MCF 10A (cell line): ENCODE results near the gene FILIP1L. TPM values are rescaled to one million over a fixed set of nuclear protein-coding genes. Genes with fewer than 3 reads are reported as not detected.

Experiments used
- BruUV-seq: library from RNA; stranded (reverse); fragments of 400-500 nt; replicated peaks from 2 replicates; lab custom pipeline; 2021; lab: Mats Ljungman, UMichigan
- CTCF ChIA-PET: fragments of 300-600 bp; sonication (Branson Sonifier 250); formaldehyde crosslinking; extraction: SDS; loops from one replicate; lab custom pipeline; 2021; ENCODE audit warnings: antibody characterized with exemption, inconsistent platforms; lab: Yijun Ruan, JAX
- POLR2A ChIA-PET: fragments of 300-600, 350-650 bp; sonication (Branson Sonifier 250); formaldehyde crosslinking; extraction: SDS; loops from one replicate; lab custom pipeline; 2020; ENCODE audit warnings: antibody characterized with exemption, inconsistent platforms; lab: Yijun Ruan, JAX
- DNase-seq: peaks from one replicate; pipeline ENCODE4 v3.0.0-alpha.2; 2018; ENCODE audit not compliant: unreplicated experiment
- H3K27ac Mint-ChIP-seq: one replicate; pipeline ENCODE4 v1.8.0; 2022; ENCODE audit warnings: mild to moderate bottlenecking, low read depth, mixed read lengths; ENCODE audit not compliant: unreplicated experiment
- H3K27me3 Mint-ChIP-seq: one replicate; pipeline ENCODE4 v1.8.0; 2022; ENCODE audit warnings: mixed read lengths; ENCODE audit not compliant: insufficient read depth, unreplicated experiment
- H3K36me3 Mint-ChIP-seq: one replicate; pipeline ENCODE4 v1.8.0; 2022; ENCODE audit warnings: mild to moderate bottlenecking, moderate library complexity, mixed read lengths; ENCODE audit not compliant: insufficient read depth, unreplicated experiment
- H3K4me1 Mint-ChIP-seq: one replicate; pipeline ENCODE4 v1.8.0; 2022; ENCODE audit warnings: mixed read lengths; ENCODE audit not compliant: insufficient read depth, unreplicated experiment
- H3K4me3 Mint-ChIP-seq: one replicate; pipeline ENCODE4 v1.8.0; 2022; ENCODE audit warnings: mild to moderate bottlenecking, moderate library complexity, mixed read lengths; ENCODE audit not compliant: unreplicated experiment
- H3K9me3 Mint-ChIP-seq: one replicate; pipeline ENCODE4 v1.8.0; 2022; ENCODE audit warnings: mixed read lengths; ENCODE audit not compliant: unreplicated experiment
- intact Hi-C: fragments of 100-400 bp; cut with micrococcal nuclease; formaldehyde crosslinking; loops from 2 replicates; pipeline ENCODE4 v1.14.1; 2022
- total RNA-seq: library from RNA; stranded (reverse); gene quantifications from 2 replicates; pipeline ENCODE4 v1.2.3, GENCODE V29; 2022
- TF ChIP-seq, protein P1 (sequence below): fragments of 200-600 bp; IDR thresholded peaks from one replicate; pipeline ENCODE4 v1.8.0; 2022; ENCODE audit warnings: antibody characterized with exemption, mild to moderate bottlenecking; ENCODE audit not compliant: unreplicated experiment

The FILIP1L gene
- total RNA-seq, 1 experiment from 2014 or later: 2.4 TPM

DNA sequence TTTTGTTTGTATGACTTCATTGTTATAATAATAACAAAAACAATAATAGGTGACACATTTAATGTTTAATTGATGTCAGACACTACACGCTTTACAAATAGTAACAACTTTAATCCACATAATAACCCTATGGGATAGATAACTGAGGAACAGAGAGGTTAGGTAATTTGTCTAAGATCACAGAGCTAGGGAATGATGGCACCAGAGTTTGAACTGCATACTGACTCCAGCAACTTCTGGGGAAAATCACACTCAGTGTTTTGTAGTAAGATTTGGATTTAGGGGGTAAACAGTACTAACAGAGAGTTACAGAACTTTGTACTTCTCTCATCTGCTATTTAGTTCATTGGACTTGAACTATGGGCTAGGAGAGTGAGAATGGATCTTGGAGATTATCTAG lies 230.6 kb downstream of the FILIP1L start:
- Mint-ChIP-seq H3K36me3 (no peaks in the 10 kb centered on the region), H3K27me3 (no peaks in the 10 kb centered on the region), H3K4me1 (peaks cover 9% of the 10 kb centered on the region), H3K9me3 (no peaks in the 10 kb centered on the region), H3K27ac (no peak overlapping the region), H3K4me3 (no peak overlapping the region)
- intact Hi-C loops: no loop called here
- no TSS peak for BruUV-seq
- TF ChIP-seq, protein P1, sequence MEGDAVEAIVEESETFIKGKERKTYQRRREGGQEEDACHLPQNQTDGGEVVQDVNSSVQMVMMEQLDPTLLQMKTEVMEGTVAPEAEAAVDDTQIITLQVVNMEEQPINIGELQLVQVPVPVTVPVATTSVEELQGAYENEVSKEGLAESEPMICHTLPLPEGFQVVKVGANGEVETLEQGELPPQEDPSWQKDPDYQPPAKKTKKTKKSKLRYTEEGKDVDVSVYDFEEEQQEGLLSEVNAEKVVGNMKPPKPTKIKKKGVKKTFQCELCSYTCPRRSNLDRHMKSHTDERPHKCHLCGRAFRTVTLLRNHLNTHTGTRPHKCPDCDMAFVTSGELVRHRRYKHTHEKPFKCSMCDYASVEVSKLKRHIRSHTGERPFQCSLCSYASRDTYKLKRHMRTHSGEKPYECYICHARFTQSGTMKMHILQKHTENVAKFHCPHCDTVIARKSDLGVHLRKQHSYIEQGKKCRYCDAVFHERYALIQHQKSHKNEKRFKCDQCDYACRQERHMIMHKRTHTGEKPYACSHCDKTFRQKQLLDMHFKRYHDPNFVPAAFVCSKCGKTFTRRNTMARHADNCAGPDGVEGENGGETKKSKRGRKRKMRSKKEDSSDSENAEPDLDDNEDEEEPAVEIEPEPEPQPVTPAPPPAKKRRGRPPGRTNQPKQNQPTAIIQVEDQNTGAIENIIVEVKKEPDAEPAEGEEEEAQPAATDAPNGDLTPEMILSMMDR: no peak
- POLR2A ChIA-PET: interaction anchor here (1.0 to 2.1 kb wide), 4 partner anchors 8 to 20 kb away, joined by 3 to 8 read pairs (median 4); no protein-coding TSS in a partner anchor
- no peak for DNase-seq
- CTCF ChIA-PET: interaction anchor here (0.7 to 2.8 kb wide), 4 partner anchors 12 to 1793 kb away, joined by 3 to 16 read pairs (median 6); partner anchors contain the start of gene ZBTB11

DNA sequence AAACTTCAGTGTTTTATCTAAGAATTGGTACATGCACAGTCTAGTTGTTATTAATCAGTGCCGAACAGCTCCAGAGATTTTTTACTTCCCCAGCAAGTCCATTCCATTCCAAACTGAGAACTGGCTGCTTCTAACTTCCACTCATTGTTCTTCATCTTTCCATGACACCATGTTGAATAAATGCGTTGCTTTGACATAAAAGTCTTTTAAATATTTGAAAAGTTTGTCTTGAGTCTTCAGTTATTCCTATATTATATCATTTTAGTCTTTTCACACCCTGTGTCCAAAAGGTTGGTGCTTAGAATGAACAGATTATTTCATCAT lies 231.2 kb downstream of the FILIP1L start:
- H3K4me1 Mint-ChIP-seq: peaks cover 10% of the 10 kb centered on the region
- H3K9me3 Mint-ChIP-seq: no peaks in the 10 kb centered on the region
- no peaks in the 10 kb centered on the region for H3K27me3 Mint-ChIP-seq
- POLR2A ChIA-PET: interaction anchor here (0.9 to 2.1 kb wide), 5 partner anchors 8 to 21 kb away, joined by 3 to 8 read pairs (median 4); no protein-coding TSS in a partner anchor
- H3K36me3 Mint-ChIP-seq: no peaks in the 10 kb centered on the region
- no peak overlapping the region for H3K27ac Mint-ChIP-seq
- CTCF ChIA-PET: interaction anchor here (0.7 to 2.8 kb wide), 4 partner anchors 12 to 143 kb away, joined by 3 to 16 read pairs (median 6); no protein-coding TSS in a partner anchor
- intact Hi-C loops: no loop called here
- DNase-seq: no peak
- H3K4me3 Mint-ChIP-seq: no peak overlapping the region
- no TSS peak for BruUV-seq
- TF ChIP-seq, protein P1: no peak

DNA sequence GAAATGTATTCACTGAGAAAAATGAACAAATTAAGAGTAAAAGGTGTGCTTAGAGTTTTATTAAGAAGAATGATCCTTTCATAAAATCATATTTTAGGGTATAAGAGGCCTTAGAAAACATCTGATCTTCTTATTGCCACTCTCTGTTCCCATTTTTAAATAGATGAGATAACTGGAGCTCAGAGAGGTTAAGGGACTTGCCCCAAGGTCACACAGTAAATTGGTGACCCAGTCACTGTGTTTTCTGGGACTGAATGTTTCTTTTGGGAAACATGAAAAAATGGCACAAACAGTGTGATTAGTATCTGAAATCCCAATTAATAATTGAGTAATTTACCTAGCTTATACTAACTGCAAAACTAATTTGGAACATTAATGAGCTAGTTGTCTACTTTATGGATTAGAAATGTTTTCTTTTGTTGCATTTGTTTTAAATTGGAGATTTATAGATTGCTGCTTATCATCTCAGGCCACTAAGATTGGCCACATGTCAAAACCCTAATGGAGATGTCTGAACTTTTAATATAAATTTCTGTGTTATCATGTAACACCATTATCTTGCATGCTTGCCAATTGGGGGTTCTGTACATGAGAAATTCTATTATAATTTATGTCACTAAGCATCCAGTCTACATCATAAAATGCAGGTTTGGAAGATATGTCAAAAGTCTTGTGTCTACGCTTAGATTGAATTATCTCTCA lies 231.7 kb downstream of the FILIP1L start:
- TF ChIP-seq, protein P1: no peak
- H3K9me3 Mint-ChIP-seq: no peaks in the 10 kb centered on the region
- CTCF ChIA-PET: interaction anchor here (0.7 kb wide), 1 partner anchor 144 kb away, joined by 3 read pairs; no protein-coding TSS in a partner anchor
- BruUV-seq: no TSS peak
- no peak overlapping the region for H3K4me3 Mint-ChIP-seq
- no peaks in the 10 kb centered on the region for H3K27me3 Mint-ChIP-seq
- no peak for DNase-seq
- intact Hi-C loops: no loop called here
- POLR2A ChIA-PET: interaction anchor here (0.9 to 2.1 kb wide), 3 partner anchors 9 to 21 kb away, joined by 3 to 8 read pairs (median 3); no protein-coding TSS in a partner anchor
- peaks cover 15% of the 10 kb centered on the region for H3K4me1 Mint-ChIP-seq
- H3K27ac Mint-ChIP-seq: no peak overlapping the region
- no peaks in the 10 kb centered on the region for H3K36me3 Mint-ChIP-seq

DNA sequence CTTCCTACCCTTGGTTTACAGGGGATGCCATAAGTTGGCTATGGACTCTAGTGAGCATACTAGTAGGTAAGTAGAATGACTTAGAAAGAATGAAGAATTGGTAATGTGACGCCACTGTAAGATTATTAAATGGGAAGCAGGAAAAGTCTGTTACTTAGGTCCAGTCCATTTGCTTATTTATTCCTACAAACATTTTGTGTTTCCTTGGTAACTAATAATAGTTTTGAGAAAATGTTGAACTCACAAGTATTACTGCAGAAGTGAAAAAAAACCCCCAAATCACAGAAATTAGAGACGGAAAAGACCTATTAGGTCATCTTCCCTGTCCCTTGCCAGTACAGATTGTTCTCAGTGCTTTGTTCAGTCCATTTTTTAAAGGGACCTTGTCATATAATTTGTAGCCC lies 233.2 kb downstream of the FILIP1L start:
- no TSS peak for BruUV-seq
- H3K9me3 Mint-ChIP-seq: no peaks in the 10 kb centered on the region
- no peaks in the 10 kb centered on the region for H3K27me3 Mint-ChIP-seq
- peak overlapping the region; percentile 46 for H3K27ac Mint-ChIP-seq
- POLR2A ChIA-PET: no interaction called here
- no peak overlapping the region for H3K4me3 Mint-ChIP-seq
- no peaks in the 10 kb centered on the region for H3K36me3 Mint-ChIP-seq
- DNase-seq: no peak
- TF ChIP-seq, protein P1: no peak
- peaks cover 15% of the 10 kb centered on the region for H3K4me1 Mint-ChIP-seq
- intact Hi-C loops: no loop called here
- CTCF ChIA-PET: no interaction called here
